HEK293 (cell line): ENCODE data around the gene MYO5C.
A peak's percentile ranks its signal among the peaks of the same experiment; 100 is the strongest.

Experiments
- CTCF ChIA-PET: fragments of 350-600 bp; formaldehyde crosslinking; extraction: SDS; loops from one replicate; lab custom pipeline; 2021; ENCODE audit warnings: antibody characterized with exemption; lab: Yijun Ruan, JAX
- POLR2A ChIA-PET: fragments of 300-600 bp; formaldehyde crosslinking; extraction: SDS; loops from one replicate; lab custom pipeline; 2020; ENCODE audit warnings: antibody characterized with exemption, inconsistent platforms; lab: Yijun Ruan, JAX
- H3K27ac ChIP-seq: fragments of 200-500 bp; sonication (Bioruptor generic); 2 replicates; pipeline ENCODE4 v1.5.1; 2014; ENCODE audit warnings: low read depth, low read length, control low read depth, inconsistent platforms; ENCODE audit errors: extremely low read depth
- H3K36me3 ChIP-seq, 2 experiments: fragments of 200-500 bp in 1 of 2; sonication (Bioruptor generic) in 1 of 2; 1 replicate in 1 of 2; 2 replicates in 1 of 2; pipeline ENCODE4 v1.5.1; 2014 to 2017; ENCODE audit warnings: inconsistent platforms in 2 of 2, low read length in 2 of 2; ENCODE audit not compliant: control insufficient read depth in 2 of 2, insufficient read depth in 1 of 2
- H3K4me1 ChIP-seq: fragments of 200-500 bp; sonication (Bioruptor generic); 2 replicates; pipeline ENCODE4 v1.5.1; 2014; ENCODE audit warnings: mild to moderate bottlenecking, low read length, inconsistent platforms; ENCODE audit not compliant: control insufficient read depth, insufficient read depth
- H3K4me3 ChIP-seq: 2 replicates; pipeline ENCODE4 v1.5.1; 2011; ENCODE audit warnings: low read depth, mild to moderate bottlenecking, control low read depth, low read length, moderate library complexity
- H3K9me3 ChIP-seq: fragments of 200-500 bp; sonication (Bioruptor generic); 2 replicates; pipeline ENCODE4 v1.5.1; 2014; ENCODE audit warnings: low read depth, low read length, inconsistent platforms; ENCODE audit not compliant: control insufficient read depth, insufficient read depth
- AEBP2 ChIP-seq: fragments of 450-650 bp; formaldehyde crosslinking; IDR thresholded peaks from 2 replicates; pipeline ENCODE4 v1.5.1; 2016; ENCODE audit warnings: missing biosample characterization, missing genetic modification characterization, borderline replicate concordance
- ATF2 ChIP-seq: fragments of 450-650 bp; formaldehyde crosslinking; IDR thresholded peaks from 2 replicates; pipeline ENCODE4 v1.5.1; 2016; ENCODE audit warnings: missing biosample characterization, missing genetic modification characterization, low read depth
- EGR2 ChIP-seq: fragments of 450-650 bp; formaldehyde crosslinking; IDR thresholded peaks from 2 replicates; pipeline ENCODE4 v1.5.1; 2016; ENCODE audit warnings: low read depth, missing biosample characterization, missing genetic modification characterization
- GLIS2 ChIP-seq: fragments of 450-650 bp; formaldehyde crosslinking; IDR thresholded peaks from 2 replicates; pipeline ENCODE4 v1.5.1; 2016; ENCODE audit warnings: missing biosample characterization, missing genetic modification characterization
- HIC1 ChIP-seq: fragments of 450-650 bp; formaldehyde crosslinking; IDR thresholded peaks from 2 replicates; pipeline ENCODE4 v1.5.1; 2016; ENCODE audit warnings: missing biosample characterization, missing genetic modification characterization
- IKZF3 ChIP-seq: fragments of 450-650 bp; IDR thresholded peaks from 2 replicates; pipeline ENCODE4 v1.5.0; 2018; ENCODE audit warnings: missing biosample characterization, mild to moderate bottlenecking, missing genetic modification characterization, moderate library complexity
- KLF10 ChIP-seq: fragments of 450-650 bp; IDR thresholded peaks from 2 replicates; pipeline ENCODE4 v1.5.1; 2018; ENCODE audit warnings: missing biosample characterization, mild to moderate bottlenecking, missing genetic modification characterization
- MEIS1 ChIP-seq: sonication (generic); formaldehyde crosslinking; IDR thresholded peaks from 2 replicates; pipeline ENCODE4 v1.8.1; 2022; ENCODE audit warnings: missing genetic modification reagents, mild to moderate bottlenecking, borderline replicate concordance
- SETDB1 ChIP-seq: IDR thresholded peaks from one replicate; pipeline ENCODE4 v1.6.1; 2017; ENCODE audit warnings: mild to moderate bottlenecking, low read length, moderate library complexity, mixed read lengths; ENCODE audit not compliant: insufficient read length
- ZBTB6 ChIP-seq: fragments of 450-650 bp; formaldehyde crosslinking; IDR thresholded peaks from 2 replicates; pipeline ENCODE4 v1.5.1; 2017; ENCODE audit warnings: missing biosample characterization, missing genetic modification characterization
- ZFHX2 ChIP-seq: fragments of 450-650 bp; formaldehyde crosslinking; conservative IDR thresholded peaks from 2 replicates; pipeline ENCODE4 v1.5.1; 2016; ENCODE audit warnings: missing biosample characterization, missing genetic modification characterization
- ZFP69B ChIP-seq: fragments of 450-650 bp; formaldehyde crosslinking; IDR thresholded peaks from 2 replicates; pipeline ENCODE4 v1.5.1; 2016; ENCODE audit warnings: missing biosample characterization, missing genetic modification characterization
- ZNF148 ChIP-seq: fragments of 450-650 bp; formaldehyde crosslinking; IDR thresholded peaks from 2 replicates; pipeline ENCODE4 v1.5.0; 2017; ENCODE audit warnings: missing biosample characterization, missing genetic modification characterization, borderline replicate concordance
- ZNF175 ChIP-seq: fragments of 450-650 bp; formaldehyde crosslinking; IDR thresholded peaks from 2 replicates; pipeline ENCODE4 v1.5.1; 2016; ENCODE audit warnings: missing biosample characterization, missing genetic modification characterization
- ZNF2 ChIP-seq: fragments of 450-650 bp; formaldehyde crosslinking; IDR thresholded peaks from 2 replicates; pipeline ENCODE4 v1.5.1; 2016; ENCODE audit warnings: missing biosample characterization, missing genetic modification characterization
- ZNF202 ChIP-seq: fragments of 450-650 bp; formaldehyde crosslinking; IDR thresholded peaks from 2 replicates; pipeline ENCODE4 v1.5.1; 2016; ENCODE audit warnings: missing biosample characterization, missing genetic modification characterization, borderline replicate concordance
- ZNF248 ChIP-seq: fragments of 450-650 bp; formaldehyde crosslinking; IDR thresholded peaks from 2 replicates; pipeline ENCODE4 v1.5.1; 2017; ENCODE audit warnings: missing biosample characterization, missing genetic modification characterization
- ZNF266 ChIP-seq: fragments of 450-650 bp; formaldehyde crosslinking; IDR thresholded peaks from 2 replicates; pipeline ENCODE4 v1.5.1; 2016; ENCODE audit warnings: missing biosample characterization, missing genetic modification characterization, low read depth
- ZNF335 ChIP-seq: fragments of 450-650 bp; formaldehyde crosslinking; conservative IDR thresholded peaks from 2 replicates; pipeline ENCODE4 v1.5.1; 2016; ENCODE audit warnings: missing biosample characterization, missing genetic modification characterization
- ZNF354C ChIP-seq: fragments of 450-650 bp; formaldehyde crosslinking; IDR thresholded peaks from 2 replicates; pipeline ENCODE4 v1.5.1; 2016; ENCODE audit warnings: missing biosample characterization, missing genetic modification characterization, low read depth, borderline replicate concordance
- ZNF37A ChIP-seq: fragments of 450-650 bp; IDR thresholded peaks from 2 replicates; pipeline ENCODE4 v1.5.1; 2018; ENCODE audit warnings: missing biosample characterization, missing genetic modification characterization
- ZNF394 ChIP-seq: fragments of 450-650 bp; formaldehyde crosslinking; IDR thresholded peaks from 2 replicates; pipeline ENCODE4 v1.5.1; 2016; ENCODE audit warnings: missing biosample characterization, missing genetic modification characterization, mild to moderate bottlenecking, moderate library complexity, borderline replicate concordance
- ZSCAN16 ChIP-seq: fragments of 450-650 bp; formaldehyde crosslinking; IDR thresholded peaks from 2 replicates; pipeline ENCODE4 v1.5.1; 2016; ENCODE audit warnings: missing biosample characterization, missing genetic modification characterization
- ZSCAN4 ChIP-seq: fragments of 450-650 bp; formaldehyde crosslinking; IDR thresholded peaks from 2 replicates; pipeline ENCODE4 v1.5.1; 2017; ENCODE audit warnings: missing biosample characterization, missing genetic modification characterization

Gene MYO5C

GRCh38 chr15:52294881-52295420, 653 bp downstream of the MYO5C start:
- Histone ChIP-seq H3K9me3 (no peaks in the 10 kb centered on the region), H3K4me1 (no peaks in the 10 kb centered on the region), H3K36me3 (peaks cover 0 to 15% of the 10 kb centered on the region in 2 experiments; a peak in 1 of 3 replicates), H3K4me3 (peak overlapping the region; percentile 74), H3K27ac (peak overlapping the region; percentile 66; the same call in 1 of the 2 replicates)
- ChIA-PET CTCF (interaction anchor here (0.8 kb wide), 1 partner anchor 10 kb away, joined by 3 read pairs; no protein-coding TSS in a partner anchor), POLR2A (interaction anchor here (1.0 kb wide), 1 partner anchor 624 kb away, joined by 3 read pairs; no protein-coding TSS in a partner anchor)
- TF ChIP-seq MEIS1 (CRISPR knock-in tag) (no peak), ZFHX2 (peak; percentile 52), ZSCAN16 (tag by site-specific recombination) (no peak), ZSCAN4 (tag by site-specific recombination) (no peak), ZNF266 (tag by site-specific recombination) (no peak), AEBP2 (tag by site-specific recombination) (no peak), IKZF3 (tag by site-specific recombination) (no peak), ZNF335 (tag by site-specific recombination) (peak; percentile 64), ZNF2 (no peak), ATF2 (tag by site-specific recombination) (no peak), ZNF354C (tag by site-specific recombination) (no peak), ZNF148 (tag by site-specific recombination) (no peak), ZNF37A (no peak), ZNF394 (tag by site-specific recombination) (no peak), ZFP69B (tag by site-specific recombination) (no peak), HIC1 (tag by site-specific recombination) (no peak), ZBTB6 (tag by site-specific recombination) (no peak), ZNF175 (no peak), GLIS2 (peak; percentile 75), EGR2 (tag by site-specific recombination) (no peak), ZNF248 (tag by site-specific recombination) (no peak), SETDB1 (no peak), KLF10 (tag by site-specific recombination) (no peak), ZNF202 (no peak)
